GM21447 (cell line): ENCODE results near the gene GPR37L1.
"Not testable (repeated sequence)": the region's sequence is repeated elsewhere in the genome, so short reads cannot be mapped to it uniquely, and the experiment has no call there.

Experiments used
- ATAC-seq: cut with Tn5 transposase; IDR thresholded peaks from one replicate; pipeline ENCODE4 v1.9.1; 2021; ENCODE audit not compliant: unreplicated experiment

GPR37L1 gene

GRCh38 chr1:202107801-202108731 lies 14.7 kb upstream of the GPR37L1 start:
- ATAC-seq: no peak

GRCh38 chr1:202110977-202111376 lies 11.7 kb upstream of the GPR37L1 start:
- no peak for ATAC-seq

- ATAC-seq: not testable (repeated sequence)
Measured at GRCh38 chr1:202111589-202111988, 11.1 kb upstream of the GPR37L1 start.

- ATAC-seq: no peak
Measured at GRCh38 chr1:202112859-202113689, 9.6 kb upstream of the GPR37L1 start.

- no peak for ATAC-seq
Measured at GRCh38 chr1:202113690-202114300, 8.9 kb upstream of the GPR37L1 start.

GRCh38 chr1:202116287-202116686 lies 6.4 kb upstream of the GPR37L1 start:
- ATAC-seq: no peak

- no peak for ATAC-seq
Measured at GRCh38 chr1:202117898-202118371, 4.8 kb upstream of the GPR37L1 start.

GRCh38 chr1:202121006-202121405 lies 1.7 kb upstream of the GPR37L1 start:
- ATAC-seq: no peak

GRCh38 chr1:202123336-202123813 lies 658 bp downstream of the GPR37L1 start:
- ATAC-seq: no peak

GRCh38 chr1:202124142-202124541 lies 1.4 kb downstream of the GPR37L1 start:
- no peak for ATAC-seq

- ATAC-seq: no peak
Measured at GRCh38 chr1:202125611-202126010, 2.9 kb downstream of the GPR37L1 start.

- no peak for ATAC-seq
Measured at GRCh38 chr1:202126426-202126825, 3.7 kb downstream of the GPR37L1 start.

- no peak for ATAC-seq
Measured at GRCh38 chr1:202127061-202127460, 4.3 kb downstream of the GPR37L1 start.

- no peak for ATAC-seq
Measured at GRCh38 chr1:202127836-202128622, 5.3 kb downstream of the GPR37L1 start.

GRCh38 chr1:202129453-202130296 lies 7.0 kb downstream of the GPR37L1 start:
- no peak for ATAC-seq

- ATAC-seq: no peak
Measured at GRCh38 chr1:202130297-202130721, 7.6 kb downstream of the GPR37L1 start.

GRCh38 chr1:202130816-202131522 lies 8.3 kb downstream of the GPR37L1 start:
- ATAC-seq: no peak

- no peak for ATAC-seq
Measured at GRCh38 chr1:202131956-202132821, 9.5 kb downstream of the GPR37L1 start.
